Measurements from ENCODE around the gene FAM131B. TPM values are rescaled to one million over a fixed set of nuclear protein-coding genes. Genes with fewer than 3 reads are reported as not detected.
A peak's percentile ranks its signal among the peaks of the same experiment; 100 is the strongest.

The FAM131B gene
- total and polyA plus RNA-seq, 9 of the 15 experiments (the other 6 are each of a cell fraction or from before 2014, with no cell fraction given) = 0.03 to 0.04 TPM; not detected in 7

- TF ChIP-seq E2F6 (IDR thresholded peaks at IDR 0.05; ENCODE audit: borderline replicate concordance in 1 of 2, extremely low read depth in 1 of 2, insufficient read depth in 1 of 2, insufficient read length in 1 of 2, low read depth in 1 of 2, low read length in 1 of 2, poor library complexity in 1 of 2, severe bottlenecking in 1 of 2) (peak in 1 of 2 experiments; percentile 45), MCM2 (IDR thresholded peaks at IDR 0.05; ENCODE audit: low read depth) (no peak), TBP (optimal IDR thresholded peaks at IDR 0.05; ENCODE audit: low read depth, low read length) (peak; percentile 37), NFYB (IDR thresholded peaks at IDR 0.05; ENCODE audit: extremely low read depth, insufficient read length) (no peak), BRCA1 (IDR thresholded peaks at IDR 0.05) (no peak), BRCA1 (CRISPR knock-in tag; IDR thresholded peaks at IDR 0.05) (no peak), KDM5B (IDR thresholded peaks at IDR 0.05; ENCODE audit: insufficient replicate concordance, low read depth, low read length) (peak; percentile 73), ZNF695 (CRISPR knock-in tag; IDR thresholded peaks at IDR 0.05) (no peak), KDM2B (CRISPR knock-in tag; IDR thresholded peaks at IDR 0.05) (peak; percentile 92), ZNF12 (CRISPR knock-in tag; IDR thresholded peaks at IDR 0.05) (no peak), CC2D1A (IDR thresholded peaks at IDR 0.05) (peak; percentile 90), STAT6 (CRISPR knock-in tag; IDR thresholded peaks at IDR 0.05) (no peak), RB1 (IDR thresholded peaks at IDR 0.05; ENCODE audit: low read depth) (peak; percentile 69), TCF7 (IDR thresholded peaks at IDR 0.05; ENCODE audit: borderline replicate concordance) (no peak), THRB (CRISPR knock-in tag; conservative IDR thresholded peaks at IDR 0.05) (no peak), ZNF512 (tag; IDR thresholded peaks at IDR 0.05) (peak; percentile 64; the same call in 1 of the 2 replicates), HMGXB4 (CRISPR knock-in tag; IDR thresholded peaks at IDR 0.05) (peak; percentile 60; the same call in 1 of the 2 replicates), POLR2A (conservative IDR thresholded peaks at IDR 0.05) (peak; percentile 44; the same call in 1 of the 2 replicates), ZNF197 (CRISPR knock-in tag; IDR thresholded peaks at IDR 0.05; ENCODE audit: low read depth) (no peak), THRA (IDR thresholded peaks at IDR 0.05) (no peak)
These were observed 17.7 kb upstream of the FAM131B start (continued) for GRCh38 chr7:143380260-143380645.
